Loucy (cell line): Measurements from ENCODE around the gene GRM5.
"Not testable (repeated sequence)": the region's sequence is repeated elsewhere in the genome, so short reads cannot be mapped to it uniquely, and the experiment has no call there.

Source experiments
- H2AFZ ChIP-seq: fragments of 200-600 bp; sonication (generic); 2 replicates; pipeline ENCODE4 v1.6.0; 2016; ENCODE audit warnings: antibody characterized with exemption, mild to moderate bottlenecking, low read length, moderate library complexity
- H3F3A ChIP-seq: fragments of 200-600 bp; 2 replicates; pipeline ENCODE4 v1.6.0; 2016; ENCODE audit warnings: antibody characterized with exemption, low read depth, mild to moderate bottlenecking
- H3K27me3 ChIP-seq: fragments of 200-600 bp; sonication (generic); 2 replicates; pipeline ENCODE4 v1.6.1; 2014; ENCODE audit warnings: low read length, mild to moderate bottlenecking; ENCODE audit not compliant: insufficient read depth, poor library complexity, severe bottlenecking
- H3K36me3 ChIP-seq: fragments of 200-600 bp; sonication (generic); 2 replicates; pipeline ENCODE4 v1.6.1; 2016; ENCODE audit warnings: low read length; ENCODE audit not compliant: insufficient read depth
- H3K4me1 ChIP-seq: fragments of 200-600 bp; sonication (generic); 2 replicates; pipeline ENCODE4 v1.5.1; 2014; ENCODE audit warnings: low read length, mild to moderate bottlenecking; ENCODE audit not compliant: insufficient read depth, poor library complexity, severe bottlenecking
- H3K4me2 ChIP-seq: fragments of 200-600 bp; sonication (generic); 2 replicates; pipeline ENCODE4 v1.6.0; 2014; ENCODE audit warnings: antibody characterized with exemption, low read length, low read depth, mild to moderate bottlenecking; ENCODE audit not compliant: poor library complexity, severe bottlenecking
- H3K4me3 ChIP-seq: fragments of 200-600 bp; sonication (generic); 2 replicates; pipeline ENCODE4 v1.5.1; 2014; ENCODE audit warnings: low read length, mild to moderate bottlenecking, mixed read lengths; ENCODE audit not compliant: poor library complexity, severe bottlenecking
- H3K79me2 ChIP-seq: fragments of 200-600 bp; sonication (generic); 2 replicates; pipeline ENCODE4 v1.6.1; 2014; ENCODE audit warnings: low read length; ENCODE audit not compliant: insufficient read depth
- H3K9ac ChIP-seq: fragments of 200-600 bp; sonication (generic); 2 replicates; pipeline ENCODE4 v1.6.0; 2014; ENCODE audit warnings: mild to moderate bottlenecking, low read depth, low read length, moderate library complexity; ENCODE audit not compliant: poor library complexity, severe bottlenecking
- H3K9me2 ChIP-seq: fragments of 200-600 bp; sonication (generic); replicated peaks from 2 replicates; pipeline ENCODE4 v1.6.1; 2016; ENCODE audit warnings: low read depth, low read length, mixed read lengths
- H3K9me3 ChIP-seq: fragments of 200-600 bp; sonication (generic); 2 replicates; pipeline ENCODE4 v1.6.1; 2014; ENCODE audit warnings: mild to moderate bottlenecking, antibody characterized with exemption, low read length, low read depth; ENCODE audit not compliant: insufficient read depth
- H4K20me1 ChIP-seq: fragments of 200-600 bp; sonication (generic); 2 replicates; pipeline ENCODE4 v1.6.0; 2014; ENCODE audit warnings: antibody characterized with exemption, low read length, mild to moderate bottlenecking; ENCODE audit not compliant: insufficient read depth, poor library complexity, severe bottlenecking
- CTCF ChIP-seq: fragments of 200-600 bp; sonication (generic); conservative IDR thresholded peaks from 2 replicates; pipeline ENCODE4 v1.5.1; 2014; ENCODE audit warnings: mild to moderate bottlenecking, antibody characterized with exemption, low read length
- EZH2phosphoT487 ChIP-seq: fragments of 200-600 bp; IDR thresholded peaks from 2 replicates; pipeline ENCODE4 v1.6.1; 2018; ENCODE audit warnings: antibody characterized with exemption, mild to moderate bottlenecking, moderate library complexity, borderline replicate concordance

The GRM5 gene

GRCh38 chr11:88849368-88849767 lies 216.4 kb downstream of the GRM5 start:
- Histone ChIP-seq H3K4me1 (peaks cover 19% of the 10 kb centered on the region), H3K9me2 (no peaks in the 10 kb centered on the region), H2AFZ (no peak overlapping the region), H3K79me2 (no peaks in the 10 kb centered on the region), H3K4me3 (no peak overlapping the region), H3F3A (peaks cover 4% of the 10 kb centered on the region), H3K27me3 (no peaks in the 10 kb centered on the region), H4K20me1 (no peaks in the 10 kb centered on the region), H3K4me2 (no peak overlapping the region), H3K9ac (no peak overlapping the region), H3K36me3 (no peaks in the 10 kb centered on the region), H3K9me3 (no peaks in the 10 kb centered on the region)
- TF ChIP-seq EZH2phosphoT487 (no peak), CTCF (no peak)

- not testable (repeated sequence) for H3K27me3 ChIP-seq, H3K9me3 ChIP-seq, H3K4me2 ChIP-seq, H3K9me2 ChIP-seq, H3K4me3 ChIP-seq, H3K79me2 ChIP-seq, H4K20me1 ChIP-seq, H3K9ac ChIP-seq, H3K36me3 ChIP-seq, H2AFZ ChIP-seq
- H3K4me1 ChIP-seq, result peaks cover 39% of the 10 kb centered on the region
- H3F3A ChIP-seq, result peaks cover 14% of the 10 kb centered on the region
Measured at GRCh38 chr11:88846266-88846665, 219.5 kb downstream of the GRM5 start.

- H2AFZ ChIP-seq, result not testable (repeated sequence)
Measured at GRCh38 chr11:88844941-88845340, 220.8 kb downstream of the GRM5 start.

GRCh38 chr11:88843766-88844426 lies 221.9 kb downstream of the GRM5 start:
- Histone ChIP-seq H3F3A (peaks cover 14% of the 10 kb centered on the region), H3K4me3 (peak overlapping the region; percentile 51), H3K4me2 (peak overlapping the region; percentile 73), H3K4me1 (peaks cover 50% of the 10 kb centered on the region), H3K9ac (peak overlapping the region; percentile 41)
- H3K9me3 ChIP-seq, H3K9me2 ChIP-seq, H3K36me3 ChIP-seq, H3K79me2 ChIP-seq, H2AFZ ChIP-seq, H3K27me3 ChIP-seq, H4K20me1 ChIP-seq: not testable (repeated sequence)

More at GRCh38 chr11:88844941-88845340, 220.8 kb downstream of the GRM5 start:
- peaks cover 50% of the 10 kb centered on the region for H3K4me1 ChIP-seq
- H3K9me2 ChIP-seq, H3K27me3 ChIP-seq, H3K79me2 ChIP-seq, H3K9me3 ChIP-seq, H4K20me1 ChIP-seq, H3K36me3 ChIP-seq: not testable (repeated sequence)
- peak overlapping the region; percentile 41 for H3K9ac ChIP-seq
- peak overlapping the region; percentile 73 for H3K4me2 ChIP-seq
- H3F3A ChIP-seq, result peaks cover 14% of the 10 kb centered on the region
- peak overlapping the region; percentile 51 for H3K4me3 ChIP-seq

GRCh38 chr11:88838139-88838538 lies 227.6 kb downstream of the GRM5 start:
- H3K9ac ChIP-seq, H3K36me3 ChIP-seq, H3K4me2 ChIP-seq: not testable (repeated sequence)

GRCh38 chr11:88835709-88836108 lies 230.1 kb downstream of the GRM5 start:
- not testable (repeated sequence) for H3K9me2 ChIP-seq, H3K4me3 ChIP-seq, H3K4me2 ChIP-seq, H3K27me3 ChIP-seq, H2AFZ ChIP-seq, H3K36me3 ChIP-seq, H4K20me1 ChIP-seq, H3K9ac ChIP-seq, H3K79me2 ChIP-seq, H3K4me1 ChIP-seq, H3K9me3 ChIP-seq, H3F3A ChIP-seq

More at GRCh38 chr11:88838139-88838538, 227.6 kb downstream of the GRM5 start:
- not testable (repeated sequence) for H2AFZ ChIP-seq, H3K4me3 ChIP-seq, H3K9me3 ChIP-seq, H3K9me2 ChIP-seq, H3K79me2 ChIP-seq, H3F3A ChIP-seq, H4K20me1 ChIP-seq, H3K27me3 ChIP-seq
- H3K4me1 ChIP-seq, result peaks cover 28% of the 10 kb centered on the region
